GM06990 (cell line): ENCODE data around the gene THRAP3.
"Not testable (repeated sequence)": the region's sequence is repeated elsewhere in the genome, so short reads cannot be mapped to it uniquely, and the experiment has no call there.

Source experiments
- DNase-seq: peaks from one replicate; pipeline ENCODE4 v3.0.0-alpha.2; 2011; ENCODE audit not compliant: insufficient read length; ENCODE audit errors: extremely low read depth
- H3K27me3 ChIP-seq: replicated peaks from 2 replicates; pipeline ENCODE4 v1.6.0; 2011; ENCODE audit warnings: low read length; ENCODE audit not compliant: control insufficient read depth, insufficient read depth
- H3K36me3 ChIP-seq: 2 replicates; pipeline ENCODE4 v1.5.1; 2011; ENCODE audit warnings: low read length; ENCODE audit not compliant: control insufficient read depth, insufficient read depth
- H3K4me3 ChIP-seq: replicated peaks from 2 replicates; pipeline ENCODE4 v1.5.1; 2011; ENCODE audit warnings: low read depth, mild to moderate bottlenecking, control low read depth, low read length
- CTCF ChIP-seq: IDR thresholded peaks from 2 replicates; pipeline ENCODE4 v1.5.1; 2011; ENCODE audit warnings: low read length, control low read depth, mild to moderate bottlenecking, inconsistent platforms; ENCODE audit not compliant: insufficient read depth, poor library complexity, severe bottlenecking

THRAP3 gene

GRCh38 chr1:36211307-36211706 is 12.9 kb upstream of the THRAP3 start:
- no peak overlapping the region for H3K4me3 ChIP-seq
- no peak for TF ChIP-seq CTCF
- DNase-seq: no peak
- H3K36me3 ChIP-seq: no peaks in the 10 kb centered on the region
- no peaks in the 10 kb centered on the region for H3K27me3 ChIP-seq

- no peak overlapping the region for H3K4me3 ChIP-seq
- no peak for DNase-seq
- no peak for TF ChIP-seq CTCF
Observed at GRCh38 chr1:36211841-36212240, 12.4 kb upstream of the THRAP3 start.

GRCh38 chr1:36212782-36213181 is 11.5 kb upstream of the THRAP3 start:
- H3K36me3 ChIP-seq: no peaks in the 10 kb centered on the region
- H3K27me3 ChIP-seq: no peaks in the 10 kb centered on the region
- TF ChIP-seq CTCF: no peak
- no peak for DNase-seq
- H3K4me3 ChIP-seq: no peak overlapping the region

More at GRCh38 chr1:36211841-36212240, 12.4 kb upstream of the THRAP3 start:
- H3K36me3 ChIP-seq: no peaks in the 10 kb centered on the region
- H3K27me3 ChIP-seq: no peaks in the 10 kb centered on the region

- DNase-seq: no peak
- TF ChIP-seq CTCF: no peak
- H3K36me3 ChIP-seq: no peaks in the 10 kb centered on the region
- H3K4me3 ChIP-seq: no peak overlapping the region
- H3K27me3 ChIP-seq: no peaks in the 10 kb centered on the region
Observed at GRCh38 chr1:36217670-36218069, 6.6 kb upstream of the THRAP3 start.

- not testable (repeated sequence) for DNase-seq, H3K4me3 ChIP-seq, H3K36me3 ChIP-seq, H3K27me3 ChIP-seq
Observed at GRCh38 chr1:36221901-36222300, 2.3 kb upstream of the THRAP3 start.

- Histone ChIP-seq H3K27me3 (no peaks in the 10 kb centered on the region), H3K36me3 (no peaks in the 10 kb centered on the region; the same call in none of the 2 replicates), H3K4me3 (peak overlapping the region; percentile 70)
- no peak for DNase-seq
- TF ChIP-seq CTCF: no peak
Observed at GRCh38 chr1:36222481-36223380, 1.5 kb upstream of the THRAP3 start.
